ENCODE data around the gene GDAP2. TPM values are rescaled to one million over a fixed set of nuclear protein-coding genes. Genes with fewer than 3 reads are reported as not detected.

GDAP2 gene
- total RNA-seq, 1 experiment from 2014 or later = 18.6 TPM

- no peak for DNase-seq (ENCODE audit: extremely low read depth, low read depth)
These were observed 114.3 kb downstream of the GDAP2 start for GRCh38 chr1:117814856-117815797.

Other genes with a start within 250 kb of the GDAP2 start
- 27.9 and 28.4 TPM in 2 replicates for gene WDR3, start 118 bp upstream of the GDAP2 start, total RNA-seq (2014; rRNA removed; shearing (Covaris generic))

All from NCI-H460 (cell line).